Naive B cell (primary cell): ENCODE results near the gene EHD3. TPM values are rescaled to one million over a fixed set of nuclear protein-coding genes. Genes with fewer than 3 reads are reported as not detected.
A peak's percentile ranks its signal among the peaks of the same experiment; 100 is the strongest.

Source experiments
- ATAC-seq, 2 donors: fragments of 150-1000 bp; cut with Tn5 transposase; 2 replicates each; pipeline ENCODE4 v1.10.0; 2021; ENCODE audit warnings: low read depth in 2 of 2, mild to moderate bottlenecking in 2 of 2, moderate library complexity in 2 of 2
- DNase-seq: peaks from one replicate; pipeline ENCODE4 v3.0.0; 2022
- H3K27ac Mint-ChIP-seq, 6 donors: one replicate each; pipeline ENCODE4 v1.8.0; 2020 to 2022; ENCODE audit warnings: mild to moderate bottlenecking in 6 of 6, mixed read lengths in 6 of 6, moderate library complexity in 5 of 6, inconsistent platforms in 2 of 6
- H3K27me3 Mint-ChIP-seq, 3 donors: one replicate each; pipeline ENCODE4 v1.8.0; 2021 to 2022; ENCODE audit warnings: mixed read lengths in 3 of 3, mild to moderate bottlenecking in 1 of 3
- H3K36me3 Mint-ChIP-seq, 2 donors: one replicate each; pipeline ENCODE4 v1.8.0; 2020 to 2022; ENCODE audit warnings: mixed read lengths in 2 of 2, inconsistent platforms in 1 of 2, mild to moderate bottlenecking in 1 of 2
- H3K4me1 Mint-ChIP-seq, 3 donors: one replicate each; pipeline ENCODE4 v1.8.0; 2020 to 2022; ENCODE audit warnings: mixed read lengths in 3 of 3, inconsistent platforms in 1 of 3, mild to moderate bottlenecking in 1 of 3, moderate library complexity in 1 of 3
- H3K4me3 Mint-ChIP-seq, 8 donors: one replicate each; pipeline ENCODE4 v1.8.0; 2020 to 2022; ENCODE audit warnings: mild to moderate bottlenecking in 8 of 8, mixed read lengths in 8 of 8, moderate library complexity in 8 of 8, inconsistent platforms in 2 of 8
- H3K9me3 Mint-ChIP-seq, 7 donors: one replicate each; pipeline ENCODE4 v1.8.0; 2020 to 2022; ENCODE audit warnings: mixed read lengths in 7 of 7, mild to moderate bottlenecking in 5 of 7, inconsistent platforms in 2 of 7, moderate library complexity in 1 of 7
- polyA plus RNA-seq, 6 donors: library from polyadenylated mRNA; unstranded; fragments of 300-500 nt; fragmentation: Illumina TruSeq; gene quantifications; one replicate each; pipeline ENCODE4 v1.2.3, GENCODE V29; 2021; ENCODE audit warnings: low read depth in 6 of 6

The EHD3 gene
- polyA plus RNA-seq, result 10 to 100 TPM in 3 of 6 donors, 1 to 10 TPM in 3; 5.9 to 13.6 (median 10.0) TPM

DNA sequence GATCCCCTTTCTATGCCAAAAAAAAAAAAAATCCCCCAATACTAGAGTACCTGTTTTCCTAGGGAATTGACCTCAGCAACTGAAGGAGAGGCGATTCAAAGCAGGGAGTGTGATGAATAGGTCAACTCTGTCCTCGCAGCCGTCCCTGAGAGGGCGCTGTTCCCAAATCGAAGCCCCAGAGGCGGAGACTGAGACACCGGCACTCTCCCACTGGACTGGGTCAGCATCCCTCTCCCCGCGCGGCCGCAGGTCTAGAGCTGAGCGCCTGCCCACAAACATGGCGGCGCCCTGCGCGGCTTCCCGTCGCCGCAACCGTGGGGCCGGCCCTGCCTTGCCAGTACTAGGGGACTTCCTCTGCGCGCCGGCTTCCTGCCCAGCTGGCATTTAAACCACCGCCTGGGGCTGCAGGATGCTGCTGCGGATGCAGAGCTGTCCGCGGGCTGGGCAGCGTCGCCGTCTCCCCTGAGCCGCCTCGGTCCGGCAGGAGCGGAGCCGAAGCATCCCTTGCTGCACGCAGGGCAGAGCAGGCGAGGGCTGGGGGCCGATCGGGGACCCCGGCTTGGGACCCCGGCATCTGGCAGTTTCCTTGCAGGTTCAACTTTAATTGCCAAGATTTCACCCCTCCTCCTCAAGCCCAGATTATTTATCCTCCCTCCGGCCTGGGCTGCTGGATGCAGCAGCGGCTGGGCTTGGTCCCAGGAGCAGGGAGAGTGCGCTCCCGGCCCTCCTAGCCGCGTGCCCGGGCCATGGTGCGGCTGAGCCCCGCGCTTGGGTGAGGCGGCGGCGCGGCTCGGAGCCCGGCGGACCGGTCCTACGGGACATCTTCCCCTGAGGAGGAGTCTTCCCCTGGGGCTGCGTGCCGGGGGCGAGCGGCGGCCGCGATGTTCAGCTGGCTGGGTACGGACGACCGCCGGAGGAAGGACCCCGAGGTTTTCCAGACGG lies at the start of gene EHD3:
Gene EHD3 (plus strand): TSS at position 412 of the 942 bp plus-strand sequence. CDS start 470 bp downstream, at position 882.
- peaks cover 40 to 48% (median 47%) of the 10 kb centered on the region in 3 donors for H3K4me1 Mint-ChIP-seq
- H3K4me3 Mint-ChIP-seq, result peak within 1 kb of the TSS; percentile 80 to 95 (median 87)
- H3K9me3 Mint-ChIP-seq, result no peaks in the 10 kb centered on the region
- peak; percentile 83 for DNase-seq
- H3K27me3 Mint-ChIP-seq, result no peaks in the 10 kb centered on the region
- no peaks in the 10 kb centered on the region for H3K36me3 Mint-ChIP-seq
- ATAC-seq, result peak; percentile 99
- H3K27ac Mint-ChIP-seq, result peak within 1 kb of the TSS; percentile 75 to 90 (median 87)

DNA sequence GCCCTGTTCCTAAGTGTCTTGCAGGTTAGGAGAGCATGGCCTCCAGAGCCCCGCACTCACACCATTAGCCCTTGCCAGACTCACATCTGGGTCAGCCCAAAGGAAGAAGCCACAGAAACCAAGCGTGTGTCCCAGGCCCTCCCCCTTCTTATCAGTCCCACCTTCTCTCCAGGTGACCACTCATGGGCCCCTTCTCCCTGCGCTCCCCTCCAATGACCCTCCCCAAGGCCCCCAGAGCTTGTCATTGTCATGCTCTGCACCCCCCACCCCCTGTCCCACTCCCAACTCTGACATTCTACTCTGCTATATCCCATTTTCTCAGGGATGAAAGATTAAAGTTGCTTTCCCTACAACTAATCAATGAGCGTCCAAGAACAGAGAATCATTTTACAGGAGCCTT lies 46.8 kb upstream of the EHD3 start:
- Mint-ChIP-seq H3K27me3 (no peaks in the 10 kb centered on the region), H3K27ac (peak overlapping the region in 1 of 6 donors; percentile 38), H3K4me1 (no peaks in the 10 kb centered on the region), H3K9me3 (peaks cover 0 to 7% (median 0%) of the 10 kb centered on the region in 7 donors), H3K36me3 (peaks cover 13 to 20% of the 10 kb centered on the region in 2 donors), H3K4me3 (no peak overlapping the region)
- DNase-seq, result no peak
- no peak for ATAC-seq

DNA sequence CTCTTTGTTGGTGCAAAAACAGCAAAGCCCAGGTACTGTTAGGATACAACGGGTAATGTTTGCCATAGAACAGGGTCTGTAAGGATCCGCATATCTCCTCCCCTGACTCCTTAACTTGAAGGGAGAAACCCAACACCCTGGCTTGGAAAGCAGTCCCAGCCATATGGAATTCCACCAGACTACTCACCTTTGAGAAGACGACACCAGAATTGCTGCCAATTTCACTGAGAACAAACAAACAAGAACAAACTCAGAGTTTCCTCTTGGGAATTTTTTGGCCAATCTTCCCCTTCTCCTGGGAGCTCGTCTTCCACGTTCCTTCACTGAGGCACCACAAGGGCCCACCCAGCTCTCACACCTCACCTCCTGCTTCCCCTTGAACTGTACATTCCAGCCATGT lies 45.8 kb upstream of the EHD3 start:
- peaks cover 0 to 7% (median 0%) of the 10 kb centered on the region in 7 donors for H3K9me3 Mint-ChIP-seq
- H3K4me3 Mint-ChIP-seq, result no peak overlapping the region
- H3K27me3 Mint-ChIP-seq, result no peaks in the 10 kb centered on the region
- H3K4me1 Mint-ChIP-seq, result no peaks in the 10 kb centered on the region
- no peak for ATAC-seq
- H3K27ac Mint-ChIP-seq, result peak overlapping the region in 2 of 6 donors; percentile 1 to 15
- H3K36me3 Mint-ChIP-seq, result peaks cover 13 to 20% of the 10 kb centered on the region in 2 donors
- no peak for DNase-seq

DNA sequence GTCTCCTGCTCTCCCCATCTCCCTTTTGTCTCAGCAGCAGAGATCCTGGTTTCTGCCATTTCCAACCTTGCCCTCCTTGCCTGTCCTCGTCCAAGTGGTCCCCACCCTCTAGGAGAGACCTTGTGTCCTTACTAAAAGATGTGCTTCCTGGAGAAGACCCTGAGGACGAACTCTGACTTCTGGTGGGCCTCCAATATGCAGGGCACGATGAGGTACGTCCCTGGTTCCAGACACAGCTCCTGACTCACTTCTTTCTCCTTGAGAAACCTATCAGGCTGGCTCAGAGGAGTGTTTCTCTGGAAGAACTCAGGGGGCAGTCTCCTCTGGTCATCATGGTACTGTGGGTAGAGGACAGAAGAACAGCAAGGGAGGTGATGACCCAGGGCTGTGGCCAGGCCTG lies 44.8 kb upstream of the EHD3 start:
- no peaks in the 10 kb centered on the region for H3K27me3 Mint-ChIP-seq
- peaks cover 13 to 15% of the 10 kb centered on the region in 2 donors for H3K36me3 Mint-ChIP-seq
- H3K27ac Mint-ChIP-seq, result no peak overlapping the region
- no peak overlapping the region for H3K4me3 Mint-ChIP-seq
- peaks cover 0 to 4% (median 0%) of the 10 kb centered on the region in 3 donors for H3K4me1 Mint-ChIP-seq
- no peak for ATAC-seq
- DNase-seq, result no peak
- H3K9me3 Mint-ChIP-seq, result peaks cover 0 to 5% (median 0%) of the 10 kb centered on the region in 7 donors

DNA sequence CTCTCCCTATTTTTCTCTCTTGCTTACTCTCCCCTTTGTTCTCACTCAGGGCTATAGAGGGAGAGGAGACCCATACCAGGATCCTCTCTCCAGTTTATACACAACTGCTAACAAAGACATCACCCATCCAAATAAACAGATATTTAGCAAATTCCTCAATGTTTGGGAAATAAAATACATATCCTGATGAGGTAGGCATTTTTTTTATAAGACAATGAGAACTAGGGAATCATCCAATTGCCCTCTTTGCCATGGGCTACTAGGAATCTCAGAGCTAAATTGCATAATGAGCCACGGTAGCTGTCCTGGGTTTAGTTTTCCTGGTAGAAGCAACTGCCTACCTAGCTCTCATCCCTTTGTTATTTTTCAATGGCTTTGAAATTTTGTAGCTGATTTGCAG lies 43.8 kb upstream of the EHD3 start:
- H3K36me3 Mint-ChIP-seq, result peaks cover 13 to 15% of the 10 kb centered on the region in 2 donors
- no peak overlapping the region for H3K4me3 Mint-ChIP-seq
- H3K27me3 Mint-ChIP-seq, result no peaks in the 10 kb centered on the region
- peaks cover 0 to 2% (median 0%) of the 10 kb centered on the region in 7 donors for H3K9me3 Mint-ChIP-seq
- peaks cover 0 to 4% (median 0%) of the 10 kb centered on the region in 3 donors for H3K4me1 Mint-ChIP-seq
- peak overlapping the region in 1 of 6 donors; percentile 19 for H3K27ac Mint-ChIP-seq
- ATAC-seq, result no peak
- DNase-seq, result no peak

DNA sequence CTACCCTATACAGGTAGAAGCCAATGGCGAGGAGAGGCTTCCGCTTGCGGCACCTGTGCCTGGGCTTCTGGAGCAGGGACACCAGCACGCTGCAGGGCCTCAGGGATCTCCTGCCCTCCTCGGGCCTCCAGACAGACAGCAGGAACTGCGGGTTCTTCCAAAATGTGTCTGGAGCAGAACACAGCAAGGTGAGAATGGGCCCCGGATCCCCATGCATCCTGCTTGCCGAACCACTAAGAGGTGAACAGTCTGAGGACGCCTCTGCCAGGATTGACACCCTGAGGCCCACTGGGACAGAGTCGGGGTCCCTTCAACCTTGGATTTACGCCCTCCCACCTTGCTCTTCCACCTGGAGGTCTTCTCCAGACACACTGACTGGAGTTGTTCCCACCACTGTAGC lies 42.0 kb upstream of the EHD3 start:
- H3K4me1 Mint-ChIP-seq, result peaks cover 0 to 4% (median 0%) of the 10 kb centered on the region in 3 donors

DNA sequence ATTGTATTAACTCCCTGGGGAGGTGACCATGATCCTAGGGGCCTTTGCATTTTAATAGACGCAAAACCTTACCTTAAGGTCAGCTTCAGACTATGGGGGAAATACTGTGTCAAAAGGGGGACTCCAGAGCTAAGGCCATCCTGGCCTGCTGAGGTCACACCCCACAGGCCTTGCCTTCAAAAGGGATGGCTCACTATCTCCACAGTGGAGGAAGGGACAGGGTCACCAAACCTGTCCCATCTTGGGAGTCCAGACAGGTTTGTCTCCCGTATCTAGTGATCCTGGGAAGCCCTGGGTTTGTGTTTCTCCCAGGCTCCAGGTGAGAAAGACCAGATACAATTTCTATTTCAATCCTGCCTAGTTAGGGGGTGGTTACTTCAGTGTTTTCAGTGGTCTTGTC lies 41.6 kb upstream of the EHD3 start:
- H3K36me3 Mint-ChIP-seq, result peaks cover 15 to 18% of the 10 kb centered on the region in 2 donors
- ATAC-seq, result no peak
- DNase-seq, result no peak
- no peak overlapping the region for H3K4me3 Mint-ChIP-seq
- no peak overlapping the region for H3K27ac Mint-ChIP-seq
- no peaks in the 10 kb centered on the region for H3K27me3 Mint-ChIP-seq
- H3K9me3 Mint-ChIP-seq, result peaks cover 0 to 2% (median 0%) of the 10 kb centered on the region in 7 donors
- peaks cover 0 to 4% (median 0%) of the 10 kb centered on the region in 3 donors for H3K4me1 Mint-ChIP-seq

More for the DNA sequence above, 42.0 kb upstream of the EHD3 start:
- no peaks in the 10 kb centered on the region for H3K27me3 Mint-ChIP-seq
- peaks cover 0 to 2% (median 0%) of the 10 kb centered on the region in 7 donors for H3K9me3 Mint-ChIP-seq
- H3K36me3 Mint-ChIP-seq, result peaks cover 13 to 15% of the 10 kb centered on the region in 2 donors
- H3K4me3 Mint-ChIP-seq, result no peak overlapping the region
- DNase-seq (no peak), ATAC-seq (no peak)
- H3K27ac Mint-ChIP-seq, result no peak overlapping the region

DNA sequence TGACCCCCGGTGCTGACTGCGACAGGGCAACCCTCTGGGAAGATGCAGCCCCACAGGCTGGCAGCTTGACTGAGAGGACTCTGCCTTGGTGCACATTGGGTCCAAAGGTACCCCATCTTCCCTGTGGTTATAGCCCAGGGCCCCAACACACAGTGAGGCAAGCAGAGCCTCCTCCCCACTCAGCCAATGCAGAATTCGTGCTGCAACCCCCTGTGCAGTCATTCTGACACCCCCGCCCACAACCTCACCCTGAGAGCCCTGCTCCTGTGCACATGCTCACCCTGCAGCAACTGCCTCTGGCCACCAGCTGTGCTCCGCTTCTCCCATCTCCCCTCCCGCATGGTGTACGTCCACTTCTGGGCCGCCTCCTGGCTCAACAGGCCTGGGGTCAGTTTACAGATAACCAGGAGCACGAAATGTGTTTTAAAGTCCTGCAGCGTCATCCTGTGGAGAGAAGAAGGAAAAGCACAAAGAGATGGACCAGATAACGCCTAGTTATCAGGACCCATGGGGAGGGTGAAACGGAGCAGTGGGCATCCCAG lies 41.0 kb upstream of the EHD3 start:
- Mint-ChIP-seq H3K36me3 (peaks cover 15 to 21% of the 10 kb centered on the region in 2 donors), H3K27me3 (no peaks in the 10 kb centered on the region), H3K9me3 (peaks cover 0 to 2% (median 0%) of the 10 kb centered on the region in 7 donors), H3K4me3 (no peak overlapping the region), H3K4me1 (peaks cover 0 to 4% (median 0%) of the 10 kb centered on the region in 3 donors), H3K27ac (peak overlapping the region in 3 of 6 donors; percentile 7 to 49 (median 39))
- DNase-seq (no peak), ATAC-seq (no peak)

DNA sequence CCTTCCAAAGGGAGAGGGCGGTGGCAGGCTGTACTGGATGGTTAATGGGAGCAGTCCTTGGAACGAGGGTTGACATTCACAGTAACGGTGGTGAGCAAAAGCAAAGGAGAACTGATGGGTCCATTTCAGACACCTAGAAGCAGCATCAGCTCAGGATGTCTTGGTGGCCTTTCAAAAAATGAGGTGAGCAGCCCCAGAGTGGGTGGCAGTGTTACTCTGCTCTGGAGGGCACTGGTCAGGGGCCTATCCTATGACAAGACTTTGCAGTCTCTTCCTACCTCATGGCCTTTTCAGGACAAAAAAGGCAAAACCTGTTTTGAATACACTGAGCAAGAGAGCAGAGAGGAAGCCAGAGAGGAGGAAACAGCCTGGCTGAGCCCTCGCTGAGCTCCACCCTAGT lies 40.1 kb upstream of the EHD3 start:
- DNase-seq (no peak), ATAC-seq (no peak)
- Mint-ChIP-seq H3K27me3 (no peaks in the 10 kb centered on the region), H3K27ac (peak overlapping the region in 1 of 6 donors; percentile 7), H3K9me3 (peaks cover 0 to 2% (median 0%) of the 10 kb centered on the region in 7 donors), H3K4me3 (no peak overlapping the region), H3K4me1 (peaks cover 0 to 4% (median 0%) of the 10 kb centered on the region in 3 donors), H3K36me3 (peaks cover 13 to 18% of the 10 kb centered on the region in 2 donors)

DNA sequence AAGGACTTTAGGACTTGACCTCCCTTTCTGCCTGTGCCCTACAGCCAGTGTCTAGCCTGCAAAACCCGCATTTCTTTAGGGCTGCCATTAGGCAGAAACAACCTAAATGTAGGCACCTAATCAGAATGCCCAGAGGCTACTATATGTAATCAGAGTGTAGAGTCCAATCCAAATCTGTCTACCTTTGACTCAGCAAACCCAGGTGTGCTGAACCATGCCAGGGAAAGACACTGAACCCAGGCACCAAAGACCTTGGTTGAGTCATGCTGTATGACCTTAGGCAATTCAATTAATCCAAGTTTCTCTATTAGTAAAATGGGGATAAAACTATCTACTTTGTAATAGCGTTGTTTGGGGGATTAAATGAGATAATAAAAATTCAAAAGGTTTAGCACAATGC lies 37.3 kb upstream of the EHD3 start:
- DNase-seq (no peak), ATAC-seq (no peak)
- Mint-ChIP-seq H3K4me1 (peaks cover 0 to 4% (median 0%) of the 10 kb centered on the region in 3 donors), H3K27ac (no peak overlapping the region), H3K27me3 (no peaks in the 10 kb centered on the region), H3K4me3 (no peak overlapping the region), H3K36me3 (peaks cover 16% of the 10 kb centered on the region in 2 donors), H3K9me3 (peaks cover 0 to 5% (median 0%) of the 10 kb centered on the region in 7 donors)

DNA sequence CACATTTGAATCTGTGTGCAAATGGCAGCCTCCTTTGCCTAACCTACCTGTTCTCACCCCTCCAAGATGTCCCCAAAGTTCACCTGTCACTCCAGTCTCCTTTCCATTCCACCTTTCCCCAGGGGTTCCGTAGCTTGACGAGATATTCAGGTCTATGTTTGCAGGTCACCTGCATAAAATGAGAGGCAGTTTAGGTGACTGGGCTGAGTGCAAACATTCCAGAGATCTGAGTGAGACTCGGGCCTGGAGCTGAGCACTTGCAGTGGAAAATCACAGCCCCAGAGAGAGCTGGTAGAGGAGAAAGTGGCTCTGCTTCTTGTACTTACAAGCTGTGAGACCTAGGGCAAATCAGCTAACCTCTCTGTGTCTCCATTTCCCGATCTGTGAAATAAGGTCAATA lies 36.8 kb upstream of the EHD3 start:
- H3K36me3 Mint-ChIP-seq, result peaks cover 20 to 21% of the 10 kb centered on the region in 2 donors
- H3K27ac Mint-ChIP-seq, result peak overlapping the region in 1 of 6 donors; percentile 6
- ATAC-seq, result no peak

DNA sequence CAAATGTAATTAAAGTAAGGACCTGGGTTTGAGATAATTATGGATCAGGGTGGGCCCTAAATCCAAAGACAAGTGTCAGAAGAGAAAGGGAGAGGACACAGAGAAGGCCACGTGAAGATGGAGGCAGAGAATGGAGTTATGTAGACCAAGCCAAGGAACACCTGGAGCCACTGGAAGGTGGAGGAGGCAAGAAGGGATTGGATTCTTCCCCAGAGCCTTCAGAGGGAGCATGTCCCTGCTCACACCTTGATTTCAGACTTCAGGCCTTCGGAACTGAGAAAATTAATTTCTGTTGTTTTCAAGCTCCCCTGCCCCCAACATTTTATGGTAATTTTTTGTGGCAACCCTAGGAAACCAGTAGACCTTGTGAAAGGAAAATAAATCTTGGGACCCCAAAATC lies 36.3 kb upstream of the EHD3 start:
- DNase-seq (no peak), ATAC-seq (no peak)
- peak overlapping the region in 1 of 6 donors; percentile 6 for H3K27ac Mint-ChIP-seq
- peaks cover 0 to 4% (median 0%) of the 10 kb centered on the region in 3 donors for H3K4me1 Mint-ChIP-seq
- H3K36me3 Mint-ChIP-seq, result peaks cover 20 to 25% of the 10 kb centered on the region in 2 donors
- no peaks in the 10 kb centered on the region for H3K27me3 Mint-ChIP-seq
- no peak overlapping the region for H3K4me3 Mint-ChIP-seq
- H3K9me3 Mint-ChIP-seq, result peaks cover 0 to 5% (median 0%) of the 10 kb centered on the region in 7 donors

More for the DNA sequence above, 36.8 kb upstream of the EHD3 start:
- Mint-ChIP-seq H3K9me3 (peaks cover 0 to 5% (median 0%) of the 10 kb centered on the region in 7 donors), H3K4me1 (peaks cover 0 to 4% (median 0%) of the 10 kb centered on the region in 3 donors), H3K27me3 (no peaks in the 10 kb centered on the region), H3K4me3 (no peak overlapping the region)
- no peak for DNase-seq

DNA sequence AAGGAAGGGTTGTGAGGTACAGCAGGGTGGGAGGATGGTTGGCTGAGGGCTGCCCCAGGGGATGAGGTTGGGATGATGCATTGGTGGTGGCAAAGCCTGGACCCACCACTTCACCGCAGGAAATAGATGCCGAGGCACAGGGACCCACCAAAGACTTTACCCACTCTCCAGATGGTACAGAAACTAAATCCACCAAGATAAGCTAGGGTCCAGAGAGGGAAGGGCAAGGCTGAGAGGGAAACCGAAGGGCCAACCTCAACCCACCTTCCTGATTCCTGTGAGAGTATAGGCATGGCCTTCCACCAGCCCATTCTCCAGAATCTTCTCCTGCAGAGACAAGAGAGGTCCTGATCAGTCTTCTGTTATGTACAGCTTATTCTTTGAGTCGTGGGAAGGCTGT lies 34.7 kb upstream of the EHD3 start:
- Mint-ChIP-seq H3K9me3 (peaks cover 0 to 5% (median 0%) of the 10 kb centered on the region in 7 donors), H3K27me3 (no peaks in the 10 kb centered on the region), H3K4me1 (no peaks in the 10 kb centered on the region), H3K36me3 (peaks cover 20 to 36% of the 10 kb centered on the region in 2 donors), H3K4me3 (no peak overlapping the region), H3K27ac (peak overlapping the region in 1 of 6 donors; percentile 22)
- DNase-seq (no peak), ATAC-seq (no peak)
